Gastrocnemius medialis (tissue), 4 donors: ENCODE data around the gene HTT. TPM values are rescaled to one million over a fixed set of nuclear protein-coding genes. Genes with fewer than 3 reads are reported as not detected.

Experiments
- ATAC-seq, 2 donors: fragments of 150-250 bp; one replicate each; pipeline ENCODE4 v1.9.1; 2016
- DNase-seq, 2 donors: peaks; one replicate each; pipeline ENCODE4 v3.0.0-alpha.2; 2019
- H3K27ac ChIP-seq, 4 donors: fragments of 200-600 bp; sonication (generic); 1 replicate in 1 of 4; 2 replicates in 3 of 4; pipeline ENCODE4 v1.5.1; 2016 to 2018; ENCODE audit warnings: mild to moderate bottlenecking in 2 of 4, moderate library complexity in 1 of 4
- H3K27me3 ChIP-seq, 3 donors: fragments of 200-600 bp; sonication (generic) in 2 of 3; 1 replicate in 1 of 3; 2 replicates in 2 of 3; pipeline versions ENCODE4 v1.5.1 to v1.6.0; 2016 to 2019; ENCODE audit warnings: mild to moderate bottlenecking in 1 of 3, moderate library complexity in 1 of 3
- H3K36me3 ChIP-seq, 2 donors: fragments of 200-600 bp; sonication (generic) in 1 of 2; one replicate each; pipeline ENCODE4 v1.5.1; 2017 to 2018
- H3K4me1 ChIP-seq, 2 donors: fragments of 200-600 bp; sonication (generic) in 1 of 2; one replicate each; pipeline ENCODE4 v1.5.1; 2016 to 2017; ENCODE audit warnings: mild to moderate bottlenecking in 2 of 2
- H3K4me3 ChIP-seq, 4 donors: fragments of 200-600 bp; sonication (generic) in 3 of 4; 1 replicate in 1 of 4; 2 replicates in 3 of 4; pipeline ENCODE4 v1.5.1; 2016 to 2019; ENCODE audit warnings: mild to moderate bottlenecking in 2 of 4
- H3K9me3 ChIP-seq, 3 donors: fragments of 200-600 bp; sonication (generic) in 2 of 3; 1 replicate in 1 of 3; 2 replicates in 2 of 3; pipeline ENCODE4 v1.5.1; 2016 to 2019
- CTCF ChIP-seq, 5 experiments: fragments of 450-650 bp in 3 of 5; fragments of 200-600 bp in 2 of 5; sonication (generic) in 2 of 5; IDR thresholded peaks in 4 of 5; conservative IDR thresholded peaks in 1 of 5; 1 replicate in 4 of 5; 2 replicates in 1 of 5; pipeline ENCODE4 v1.5.1; 2016 to 2019; ENCODE audit warnings: antibody characterized with exemption in 5 of 5, mild to moderate bottlenecking in 3 of 5, moderate library complexity in 3 of 5
- POLR2A ChIP-seq, 2 donors: fragments of 450-650 bp; IDR thresholded peaks; one replicate each; pipeline ENCODE4 v1.6.1; 2017; ENCODE audit warnings: antibody characterized with exemption in 2 of 2, mild to moderate bottlenecking in 2 of 2, moderate library complexity in 2 of 2
- in situ Hi-C, 4 donors: fragments of 200-750 bp; cut with MboI; loops; one replicate each; pipeline versions ENCODE4 v1.15.0 to v1.8.0; 2017; ENCODE audit warnings: low sequenced_read_pairs in 4 of 4
- intact Hi-C: fragments of 100-400 bp; cut with DNase I; formaldehyde crosslinking; loops from one replicate; pipeline ENCODE4 v1.15.1; 2023; ENCODE audit warnings: low total_unique reads
- total RNA-seq, 4 donors: library from RNA; depleted of rRNA; stranded (reverse); fragments of >200 nt; gene quantifications; one replicate each; pipeline versions ENCODE4 v1.1.0 to v1.2.3, GENCODE V29; 2016

HTT gene
- total RNA-seq, 4 donors from 2014 or later, result 23.5 to 73.0 (median 51.1) TPM

- no peak overlapping the region for H3K4me3 ChIP-seq
- no peak for TF ChIP-seq POLR2A (IDR thresholded peaks at IDR 0.05)
- no peak for TF ChIP-seq CTCF (IDR thresholded peaks at IDR 0.05 in 4 of 5, conservative IDR thresholded peaks at IDR 0.05 in 1 of 5)
- intact Hi-C loops, result no loop called here
Observed at GRCh38 chr4:3211866-3212265, 137.4 kb downstream of the HTT start.

GRCh38 chr4:3212391-3213105 is 138.1 kb downstream of the HTT start:
- H3K27me3 ChIP-seq, result no peaks in the 10 kb centered on the region
- DNase-seq (peak in 1 of 2 donors; percentile 9), ATAC-seq (peak; percentile 54 to 60)
- peak overlapping the region in 1 of 4 donors; percentile 26 for H3K27ac ChIP-seq
- H3K9me3 ChIP-seq, result no peaks in the 10 kb centered on the region
- TF ChIP-seq CTCF (IDR thresholded peaks at IDR 0.05 in 4 of 5, conservative IDR thresholded peaks at IDR 0.05 in 1 of 5) (no peak), POLR2A (IDR thresholded peaks at IDR 0.05) (no peak)
- no peak overlapping the region for H3K4me3 ChIP-seq
- H3K36me3 ChIP-seq, result peaks cover 0 to 86% of the 10 kb centered on the region in 2 donors
- intact Hi-C loops (no loop called here), in situ Hi-C loops (loop anchor here in 1 of 4 donors (25.0 kb wide), 1 partner anchor 250 kb away; the partner anchor contains the start of gene DOK7)
- no peaks in the 10 kb centered on the region for H3K4me1 ChIP-seq

More at GRCh38 chr4:3211866-3212265, 137.4 kb downstream of the HTT start:
- Histone ChIP-seq H3K27ac (peak overlapping the region in 1 of 4 donors; percentile 26), H3K4me1 (peaks cover 0 to 3% of the 10 kb centered on the region in 2 donors), H3K36me3 (peaks cover 0 to 87% of the 10 kb centered on the region in 2 donors), H3K9me3 (no peaks in the 10 kb centered on the region), H3K27me3 (no peaks in the 10 kb centered on the region)
- ATAC-seq, result no peak
- in situ Hi-C loops, result loop anchor here in 1 of 4 donors (25.0 kb wide), 1 partner anchor 250 kb away; the partner anchor contains the start of gene DOK7
- no peak for DNase-seq

- intact Hi-C loops, result no loop called here
- Histone ChIP-seq H3K9me3 (no peaks in the 10 kb centered on the region), H3K36me3 (peaks cover 0 to 86% of the 10 kb centered on the region in 2 donors), H3K4me3 (no peak overlapping the region), H3K4me1 (no peaks in the 10 kb centered on the region), H3K27ac (peak overlapping the region in 1 of 4 donors; percentile 26), H3K27me3 (no peaks in the 10 kb centered on the region)
- in situ Hi-C loops, result loop anchor here in 1 of 4 donors (25.0 kb wide), 1 partner anchor 249 kb away; the partner anchor contains the start of gene DOK7
- TF ChIP-seq CTCF (IDR thresholded peaks at IDR 0.05 in 4 of 5, conservative IDR thresholded peaks at IDR 0.05 in 1 of 5), result no peak
- no peak for TF ChIP-seq POLR2A (IDR thresholded peaks at IDR 0.05)
- peak in 1 of 2 donors; percentile 37 for ATAC-seq
- DNase-seq, result peak in 1 of 2 donors; percentile 13
Observed at GRCh38 chr4:3213106-3213425, 138.6 kb downstream of the HTT start.

GRCh38 chr4:3213661-3214250 is 139.3 kb downstream of the HTT start:
- Histone ChIP-seq H3K4me3 (no peak overlapping the region), H3K4me1 (no peaks in the 10 kb centered on the region), H3K9me3 (no peaks in the 10 kb centered on the region), H3K36me3 (peaks cover 0 to 88% of the 10 kb centered on the region in 2 donors), H3K27me3 (no peaks in the 10 kb centered on the region), H3K27ac (peak overlapping the region in 1 of 4 donors; percentile 26)
- DNase-seq, result peak in 1 of 2 donors; percentile 6
- ATAC-seq, result no peak
- TF ChIP-seq CTCF (IDR thresholded peaks at IDR 0.05 in 4 of 5, conservative IDR thresholded peaks at IDR 0.05 in 1 of 5), result no peak
- TF ChIP-seq POLR2A (IDR thresholded peaks at IDR 0.05), result no peak
- intact Hi-C loops, result no loop called here
- in situ Hi-C loops, result loop anchor here in 1 of 4 donors (25.0 kb wide), 1 partner anchor 249 kb away; the partner anchor contains the start of gene DOK7
